K562 (cell line): ENCODE measurements around the gene SMG6. TPM values are rescaled to one million over a fixed set of nuclear protein-coding genes. Genes with fewer than 3 reads are reported as not detected.

ENCODE experiments used
- ATAC-seq: fragments of 200-7000 bp; cut with Tn5 transposase; 3 replicates; pipeline ENCODE4 v1.9.1; 2020; ENCODE audit warnings: moderate library complexity
- BruUV-seq: library from RNA; stranded (reverse); fragments of 400-500 nt; replicated peaks from 2 replicates; lab custom pipeline; 2021; lab: Mats Ljungman, UMichigan
- CTCF ChIA-PET: fragments of 300-600 bp; formaldehyde crosslinking; extraction: SDS; loops from one replicate; lab custom pipeline; 2021; ENCODE audit warnings: low intra/inter-chr PET ratio; lab: Yijun Ruan, JAX
- POLR2A ChIA-PET: fragments of 300-600, 350-650 bp; sonication (Branson Sonifier 250); formaldehyde crosslinking; extraction: SDS; loops from one replicate; lab custom pipeline; 2021; ENCODE audit warnings: antibody characterized with exemption, inconsistent platforms; lab: Yijun Ruan, JAX
- DNase-seq, 4 experiments: peaks; one replicate each; pipeline versions ENCODE4 v3.0.0 to v3.0.0-alpha.2; 2011 to 2018; ENCODE audit warnings: low spot score in 3 of 4, mixed read lengths in 3 of 4; ENCODE audit errors: extremely low read depth in 1 of 4
- FAIRE-seq: peaks from 2 replicates; lab custom pipeline; 2011; peaks lifted over from hg19 to GRCh38; lab: Jason Lieb, UNC
- H2AFZ ChIP-seq: 2 replicates; pipeline ENCODE4 v1.6.0; 2011; ENCODE audit warnings: low read depth, low read length, control low read depth, inconsistent platforms
- H3K27ac ChIP-seq: fragments of 200-600 bp; 3 replicates; pipeline ENCODE4 v1.8.0; 2011; ENCODE audit warnings: low read depth, mild to moderate bottlenecking, control low read depth, inconsistent platforms, low read length, moderate library complexity, mixed read lengths; ENCODE audit errors: extremely low read depth
- H3K27me3 ChIP-seq, 2 experiments: fragments of 300-600 bp in 1 of 2; 2 replicates in 1 of 2; 3 replicates in 1 of 2; pipeline versions ENCODE4 v1.6.0 to v1.8.0; 2011; ENCODE audit warnings: inconsistent platforms in 2 of 2, low read length in 2 of 2, mild to moderate bottlenecking in 1 of 2, mixed read lengths in 1 of 2, moderate library complexity in 1 of 2; ENCODE audit not compliant: control insufficient read depth in 2 of 2, insufficient read depth in 2 of 2
- H3K36me3 ChIP-seq: fragments of 300-600 bp; 3 replicates; pipeline ENCODE4 v1.8.0; 2011; ENCODE audit warnings: mild to moderate bottlenecking, low read length, inconsistent platforms; ENCODE audit not compliant: control insufficient read depth, insufficient read depth
- H3K4me1 ChIP-seq, 2 experiments: fragments of 200-600 bp in 1 of 2; replicated peaks in 1 of 2; 2 replicates in 1 of 2; 3 replicates in 1 of 2; pipeline versions ENCODE4 v1.5.1 to v1.8.0; 2011; ENCODE audit warnings: inconsistent platforms in 2 of 2, low read length in 2 of 2, mild to moderate bottlenecking in 1 of 2, mixed read lengths in 1 of 2, moderate library complexity in 1 of 2; ENCODE audit not compliant: control insufficient read depth in 2 of 2, insufficient read depth in 2 of 2
- H3K4me2 ChIP-seq: 2 replicates; pipeline ENCODE4 v1.6.1; 2011; ENCODE audit warnings: low read length, control low read depth, inconsistent platforms, mixed read lengths; ENCODE audit not compliant: insufficient read depth
- H3K4me3 ChIP-seq: fragments of 200-600 bp; sonication (generic), shearing (Covaris generic); 2 replicates; pipeline ENCODE4 v1.5.1; 2016; ENCODE audit warnings: control low read depth, inconsistent platforms
- H3K79me2 ChIP-seq: fragments of 200-600 bp; 3 replicates; pipeline ENCODE4 v1.8.0; 2011; ENCODE audit warnings: low read length, inconsistent platforms; ENCODE audit not compliant: control insufficient read depth, insufficient read depth
- H3K9ac ChIP-seq, 2 experiments: 2 replicates each; pipeline versions ENCODE4 v1.6.0 to v1.6.1; 2011; ENCODE audit warnings: low read depth in 2 of 2, low read length in 2 of 2, control low read depth in 1 of 2, inconsistent platforms in 1 of 2, mild to moderate bottlenecking in 1 of 2, mixed read lengths in 1 of 2; ENCODE audit not compliant: insufficient read depth in 1 of 2
- H3K9me1 ChIP-seq: one replicate; pipeline ENCODE4 v1.6.0; 2011; ENCODE audit warnings: inconsistent platforms, mild to moderate bottlenecking, low read length, moderate library complexity; ENCODE audit not compliant: control insufficient read depth, insufficient read depth
- H3K9me3 ChIP-seq: replicated peaks from 2 replicates; pipeline ENCODE4 v1.5.1; 2011; ENCODE audit warnings: low read depth, low read length, inconsistent platforms; ENCODE audit not compliant: control insufficient read depth, insufficient read depth
- H4K20me1 ChIP-seq: replicated peaks from 2 replicates; pipeline ENCODE4 v1.6.1; 2011; ENCODE audit warnings: low read length, inconsistent platforms, mixed read lengths; ENCODE audit not compliant: control insufficient read depth, insufficient read depth
- MAFF ChIP-seq: IDR thresholded peaks from 2 replicates; pipeline ENCODE4 v1.6.1; 2012; ENCODE audit warnings: low read length, improper control_type of control experiment
- MAFK ChIP-seq: IDR thresholded peaks from 2 replicates; pipeline ENCODE4 v1.6.1; 2011; ENCODE audit warnings: low read length, improper control_type of control experiment
- NCOA1 ChIP-seq: fragments of 450-650 bp; IDR thresholded peaks from 2 replicates; pipeline ENCODE4 v1.6.1; 2016; ENCODE audit warnings: low read depth
- PURB ChIP-seq: sonication (generic); formaldehyde crosslinking; IDR thresholded peaks from 2 replicates; pipeline ENCODE4 v1.9.0; 2021; ENCODE audit warnings: low read depth, mild to moderate bottlenecking, missing genetic modification reagents
- RB1 ChIP-seq: fragments of 450-650 bp; IDR thresholded peaks from 2 replicates; pipeline ENCODE4 v1.6.1; 2017; ENCODE audit warnings: low read depth, mild to moderate bottlenecking
- SMC3 ChIP-seq: conservative IDR thresholded peaks from 2 replicates; pipeline ENCODE4 v1.6.1; 2011; ENCODE audit warnings: low read depth, low read length, improper control_type of control experiment; ENCODE audit not compliant: insufficient read depth
- ZNF23 ChIP-seq: fragments of 250-450 bp; sonication (Bioruptor Pico); IDR thresholded peaks from 2 replicates; pipeline ENCODE4 v1.4.0; 2020; ENCODE audit warnings: mild to moderate bottlenecking
- WGBS: fragments of 100-300 bp; shearing (Covaris generic); methylation state at CpG from one replicate; pipeline ENCODE4 v1.1.6; 2016; ENCODE audit warnings: low coverage, mixed read lengths; ENCODE audit not compliant: insufficient coverage; ENCODE audit errors: missing lambda C conversion rate; 5-methylcytosine and 5-hydroxymethylcytosine counted together
- in situ Hi-C: fragments of 300-500 bp; cut with MboI; formaldehyde crosslinking; loops from 4 replicates; pipeline ENCODE4 v1.15.0; 2018; ENCODE audit warnings: inconsistent platforms, mixed read lengths
- intact Hi-C: fragments of 100-400 bp; cut with micrococcal nuclease; formaldehyde crosslinking; loops from 2 replicates; pipeline ENCODE4 v1.14.2; 2022
- polyA plus RNA-seq, 8 experiments: library from polyadenylated mRNA; depleted of rRNA in 4 of 8; stranded (reverse) in 5 of 8; unstranded in 3 of 8; fragments of >200 nt; fragmentation: Nextera tagmentation in 2 of 8; fragmentation: Illumina TruSeq in 1 of 8; extraction: Ambion mirVana in 2 of 8; extraction: Trizol in 1 of 8; gene quantifications; 2 replicates each; pipeline versions ENCODE4 v1.2.1 to v1.2.3, GENCODE V29; 2011 to 2014; ENCODE audit warnings: inconsistent platforms in 1 of 8, missing spikeins in 1 of 8
- total RNA-seq, 7 experiments: library from RNA; depleted of rRNA in 6 of 7; stranded (reverse); fragments of >200 nt in 6 of 7; fragmentation: Illumina TruSeq in 2 of 7; extraction: Trizol in 2 of 7; gene quantifications; 2 replicates each; pipeline versions ENCODE4 v1.2.1 to v1.2.3, GENCODE V29; 2011 to 2021; ENCODE audit warnings: low replicate concordance in 1 of 7

SMG6 gene
- total and polyA plus RNA-seq, 9 of the 15 experiments (the other 6 are each of a cell fraction or from before 2014, with no cell fraction given) = 0.44 to 13.9 (median 6.0) TPM

DNA sequence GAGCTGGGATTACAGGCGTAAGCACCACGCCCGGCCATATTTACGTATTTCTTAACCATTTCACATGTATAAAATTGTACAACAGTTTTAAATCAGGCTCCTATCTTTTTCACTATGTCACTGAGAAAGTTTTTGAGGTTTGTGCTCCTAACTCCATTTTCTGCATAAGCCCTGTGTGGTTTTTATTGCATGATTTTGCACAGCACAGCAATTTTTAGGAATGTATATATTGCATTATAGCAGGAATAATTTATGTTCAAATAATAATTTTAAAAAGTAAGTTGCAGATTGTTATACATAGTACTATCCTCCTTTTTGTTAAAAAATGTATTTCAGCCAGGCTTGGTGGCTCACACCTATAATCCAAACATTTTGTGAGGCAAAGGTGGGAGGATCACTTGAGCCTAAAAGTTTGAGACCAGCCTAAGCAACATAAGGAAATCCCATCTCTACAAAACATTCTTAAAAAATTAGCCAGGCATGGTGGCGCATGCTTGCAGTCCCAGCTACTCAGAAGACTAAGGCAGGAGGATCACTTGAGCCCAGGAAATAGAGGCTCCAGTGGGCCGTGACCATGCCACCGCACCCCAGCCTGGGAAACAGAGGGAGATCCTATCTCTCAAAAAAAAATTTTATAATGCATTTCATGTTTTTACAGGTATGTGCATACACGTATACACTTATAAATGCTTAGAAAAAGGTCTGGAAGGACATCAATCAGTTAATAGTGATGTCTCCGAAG lies 26.0 kb downstream of the SMG6 start:
- no peak overlapping the region for H3K4me3 ChIP-seq
- no peak overlapping the region for H3K4me2 ChIP-seq
- intact Hi-C loops = no loop called here
- peaks cover 31% of the 10 kb centered on the region; the same call in 2 of the 3 replicates for H3K36me3 ChIP-seq
- no peak overlapping the region for H2AFZ ChIP-seq
- TF ChIP-seq MAFK (0 out of 2 replicates have a peak, but pooled peaks have one; percentile 12), MAFF (peak; percentile 26; the same call in 1 of the 2 replicates), SMC3 (no peak), RB1 (no peak), ZNF23 (no peak), PURB (CRISPR knock-in tag) (no peak), NCOA1 (no peak)
- TF ChIP-seq, all 486 proteins: peak for 2
- ATAC-seq (no peak), FAIRE-seq (no peak), DNase-seq (no peak)
- in situ Hi-C loops = no loop called here
- H3K27ac ChIP-seq = no peak overlapping the region
- BruUV-seq = no TSS peak
- WGBS = 100% methylated on average over 8 of the region's 9 CpGs
- no peaks in the 10 kb centered on the region for H3K9me3 ChIP-seq
- no peaks in the 10 kb centered on the region for H3K27me3 ChIP-seq
- H3K79me2 ChIP-seq = no peaks in the 10 kb centered on the region
- ChIA-PET CTCF (no interaction called here), POLR2A (interaction anchor here (1.1 to 1.5 kb wide), 2 partner anchors 9 to 14 kb away, joined by 3 to 4 read pairs; no protein-coding TSS in a partner anchor)
- no peaks in the 10 kb centered on the region for H3K9me1 ChIP-seq
- no peaks in the 10 kb centered on the region for H3K4me1 ChIP-seq
- H3K9ac ChIP-seq = no peak overlapping the region
- H4K20me1 ChIP-seq = no peaks in the 10 kb centered on the region; the same call in 1 of the 2 replicates
